GM21786 (cell line): ENCODE results near the gene SUCLG2.
A peak's percentile ranks its signal among the peaks of the same experiment; 100 is the strongest.

Experiments
- ATAC-seq: cut with Tn5 transposase; IDR thresholded peaks from one replicate; pipeline ENCODE4 v1.9.1; 2021; ENCODE audit not compliant: unreplicated experiment

Gene SUCLG2, protein sequence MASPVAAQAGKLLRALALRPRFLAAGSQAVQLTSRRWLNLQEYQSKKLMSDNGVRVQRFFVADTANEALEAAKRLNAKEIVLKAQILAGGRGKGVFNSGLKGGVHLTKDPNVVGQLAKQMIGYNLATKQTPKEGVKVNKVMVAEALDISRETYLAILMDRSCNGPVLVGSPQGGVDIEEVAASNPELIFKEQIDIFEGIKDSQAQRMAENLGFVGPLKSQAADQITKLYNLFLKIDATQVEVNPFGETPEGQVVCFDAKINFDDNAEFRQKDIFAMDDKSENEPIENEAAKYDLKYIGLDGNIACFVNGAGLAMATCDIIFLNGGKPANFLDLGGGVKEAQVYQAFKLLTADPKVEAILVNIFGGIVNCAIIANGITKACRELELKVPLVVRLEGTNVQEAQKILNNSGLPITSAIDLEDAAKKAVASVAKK

DNA sequence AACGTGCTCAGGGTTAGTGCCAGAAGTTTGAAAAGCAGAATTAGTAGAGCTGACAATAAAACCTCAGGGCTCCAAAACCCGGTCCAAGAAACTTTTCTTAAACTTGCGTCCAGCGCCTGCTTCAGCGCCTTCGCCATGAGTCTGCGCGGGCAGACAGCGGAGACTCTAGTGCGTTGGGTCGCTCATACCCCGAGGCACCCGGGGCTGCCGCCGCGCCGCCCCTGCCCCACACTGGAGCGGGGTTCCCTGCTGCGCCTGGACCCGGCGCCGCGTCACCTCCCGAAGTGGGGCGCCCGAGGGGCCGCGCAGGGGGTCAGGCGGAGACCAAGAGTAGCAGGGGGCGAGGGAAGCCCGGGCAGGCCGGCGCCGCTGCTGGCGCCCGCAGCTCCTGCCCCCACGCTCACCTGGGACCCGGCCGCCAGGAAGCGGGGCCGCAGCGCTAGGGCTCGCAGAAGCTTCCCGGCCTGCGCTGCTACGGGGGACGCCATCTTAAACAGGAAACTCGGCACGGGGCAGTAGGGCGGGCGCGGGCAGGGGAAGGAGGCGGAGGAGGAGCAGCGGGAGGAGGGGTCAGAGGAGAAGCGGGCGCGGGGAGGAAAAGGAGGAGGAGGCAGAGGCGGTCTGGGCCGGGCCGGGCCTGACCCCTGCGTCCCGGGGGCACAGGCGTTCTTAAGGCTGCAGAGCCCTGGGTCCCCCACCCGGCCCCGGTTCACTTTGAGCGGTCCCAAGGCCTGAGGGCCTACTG, at the start of gene SUCLG2:
Gene SUCLG2, minus strand, starts transcription at position 514 of the 745 bp plus-strand sequence. Its CDS starts 26 bp downstream, at position 488.
- peak; percentile 68 for ATAC-seq

DNA sequence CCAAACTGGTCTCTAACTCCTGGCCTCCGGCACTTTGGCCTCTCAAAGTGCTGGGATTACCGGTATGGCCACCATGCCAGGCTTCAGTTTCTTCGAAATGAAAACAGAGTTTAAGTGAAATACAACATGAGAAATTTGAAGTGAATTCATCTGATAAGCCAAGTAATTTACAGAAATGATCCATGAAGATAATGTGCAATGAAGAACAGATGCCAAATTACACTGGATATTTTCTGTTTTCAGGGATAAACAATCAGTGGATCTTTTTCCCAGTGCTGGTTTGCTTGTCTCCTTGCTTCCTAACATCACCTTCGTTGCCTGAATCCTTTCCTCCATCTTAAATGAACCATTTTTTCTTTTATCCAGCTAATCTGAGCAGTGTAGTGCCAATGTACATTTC, 46.2 kb upstream of the SUCLG2 start:
- ATAC-seq = no peak

DNA sequence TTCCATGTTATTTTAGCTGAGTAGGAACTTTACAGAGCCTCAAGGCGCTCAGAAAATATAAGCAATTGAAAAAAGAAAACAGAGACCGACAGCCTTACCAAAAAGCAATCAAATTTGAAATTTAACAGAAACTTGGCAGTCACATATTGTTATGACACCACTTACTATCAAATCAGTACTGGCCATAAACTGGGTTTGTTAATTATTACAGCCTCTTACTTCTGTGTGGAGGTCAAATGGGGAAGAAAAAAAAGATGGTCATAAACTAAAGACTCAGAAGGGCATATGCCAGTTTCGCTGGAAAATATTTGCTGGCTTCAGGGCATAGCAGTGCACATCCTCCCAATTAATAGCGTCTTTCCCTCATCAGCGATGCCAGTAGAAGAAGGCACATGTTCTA, 45.5 kb upstream of the SUCLG2 start:
- no peak for ATAC-seq

DNA sequence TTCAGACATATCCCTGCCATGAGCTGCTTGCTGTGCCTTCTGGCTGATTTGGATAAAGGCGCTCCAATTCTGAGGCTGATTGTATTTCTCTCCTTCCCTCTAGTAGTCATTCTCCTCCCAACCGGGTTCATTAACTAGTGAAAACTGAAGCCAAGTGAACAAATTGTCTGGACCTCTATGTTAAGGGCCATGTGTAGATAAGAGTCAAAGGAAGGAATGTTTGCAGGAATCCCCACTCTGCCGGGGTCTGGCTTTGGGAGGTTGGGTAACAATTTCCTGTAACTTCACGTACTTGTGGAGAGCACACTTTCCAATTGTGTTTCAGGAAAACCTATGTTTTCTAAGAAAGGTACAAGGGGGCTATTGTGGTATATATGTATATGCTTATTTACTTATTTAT, 38.2 kb upstream of the SUCLG2 start:
- no peak for ATAC-seq

DNA sequence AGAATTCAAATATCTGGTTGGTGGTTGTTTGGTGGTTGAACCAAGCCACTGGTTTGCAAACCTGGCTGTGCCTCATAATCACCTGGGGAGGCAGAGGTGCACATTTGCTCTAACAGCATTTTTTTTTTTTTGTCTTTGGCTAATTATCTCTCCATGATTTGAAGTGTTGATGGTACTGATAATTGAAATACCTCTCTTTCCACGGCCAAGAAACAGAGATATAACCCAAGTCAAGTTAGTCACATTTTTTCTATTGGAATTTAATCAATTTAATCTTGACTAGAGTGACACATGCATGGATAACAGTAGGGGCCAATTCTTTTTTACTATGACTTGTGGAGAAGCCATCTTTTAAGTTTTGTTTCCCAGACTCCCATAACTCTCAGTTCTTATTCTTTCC, 37.5 kb upstream of the SUCLG2 start:
- ATAC-seq = no peak

DNA sequence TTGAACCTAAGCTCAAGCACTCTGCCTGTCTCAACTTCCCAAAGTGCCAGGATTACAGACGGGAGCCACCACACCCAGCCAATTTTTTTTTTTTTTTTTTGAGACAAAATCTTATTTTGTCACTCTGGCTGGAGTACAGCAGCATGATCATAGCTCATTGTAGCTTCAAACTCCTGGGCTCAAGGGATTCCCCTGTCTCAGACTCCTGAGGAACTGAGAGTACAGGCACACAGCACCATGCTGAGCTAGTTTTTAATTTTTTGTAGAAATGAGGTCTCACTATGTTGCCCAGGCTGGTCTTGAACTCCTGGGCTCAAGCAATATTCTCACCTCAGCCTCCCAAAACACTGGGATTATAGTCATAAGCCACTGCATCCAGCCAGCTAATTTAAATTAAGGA, 36.8 kb upstream of the SUCLG2 start:
- peak; percentile 66 for ATAC-seq

DNA sequence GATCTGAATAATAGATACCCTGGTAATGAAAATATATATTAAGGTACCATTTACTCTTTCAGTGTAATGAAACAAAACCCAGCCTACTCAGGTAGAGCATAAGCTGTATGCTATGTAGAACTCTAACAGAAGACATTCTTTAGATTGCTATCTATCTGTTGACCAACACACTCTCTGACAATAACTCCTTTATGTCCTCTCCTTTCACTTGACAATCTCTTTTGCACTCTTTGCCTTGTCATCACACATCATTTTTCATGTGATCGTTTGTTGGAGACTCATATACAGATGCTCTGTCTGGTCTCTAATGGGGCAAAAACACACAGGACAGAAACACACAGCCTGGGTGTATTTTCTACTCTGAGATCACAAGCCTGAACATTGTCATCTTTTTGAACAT, 35.4 kb upstream of the SUCLG2 start:
- no peak for ATAC-seq

DNA sequence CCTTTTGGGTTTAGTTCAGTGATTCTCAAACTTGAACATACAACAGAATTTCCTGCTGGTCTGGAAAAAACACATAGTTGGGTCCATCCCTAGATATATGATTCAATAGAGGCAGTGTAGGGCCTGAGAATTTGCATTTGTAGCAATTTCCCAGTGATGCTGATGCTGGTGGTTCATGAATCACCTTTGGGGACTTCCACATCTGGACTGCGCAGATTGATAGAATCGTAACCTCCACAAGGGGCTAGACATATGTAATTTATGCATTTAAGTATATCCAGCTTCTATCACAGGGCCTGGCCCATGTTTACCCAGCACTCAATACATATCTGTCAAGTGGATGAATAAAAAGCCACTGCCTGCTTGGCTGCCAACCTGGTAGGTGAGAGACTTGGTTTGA, 33.8 kb upstream of the SUCLG2 start:
- no peak for ATAC-seq

DNA sequence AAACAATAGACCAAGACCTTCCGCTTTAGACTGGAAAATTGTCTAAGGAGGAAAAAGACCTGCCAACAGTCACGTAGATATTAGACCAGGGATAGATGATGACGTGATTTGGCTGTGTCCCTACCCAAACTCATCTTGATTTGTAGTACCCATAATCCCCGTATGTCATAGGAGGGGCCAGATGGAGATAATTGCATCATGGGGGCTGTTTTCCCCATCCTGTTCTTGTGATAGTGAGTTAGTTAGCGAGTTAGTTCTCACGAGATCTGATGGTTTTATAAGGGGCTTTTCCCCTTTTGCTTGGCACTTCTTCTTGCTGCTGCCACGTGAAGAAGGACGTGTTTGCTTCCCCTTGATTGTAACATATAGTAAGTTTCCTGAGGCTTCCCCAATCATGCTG, 31.7 kb upstream of the SUCLG2 start:
- no peak for ATAC-seq

DNA sequence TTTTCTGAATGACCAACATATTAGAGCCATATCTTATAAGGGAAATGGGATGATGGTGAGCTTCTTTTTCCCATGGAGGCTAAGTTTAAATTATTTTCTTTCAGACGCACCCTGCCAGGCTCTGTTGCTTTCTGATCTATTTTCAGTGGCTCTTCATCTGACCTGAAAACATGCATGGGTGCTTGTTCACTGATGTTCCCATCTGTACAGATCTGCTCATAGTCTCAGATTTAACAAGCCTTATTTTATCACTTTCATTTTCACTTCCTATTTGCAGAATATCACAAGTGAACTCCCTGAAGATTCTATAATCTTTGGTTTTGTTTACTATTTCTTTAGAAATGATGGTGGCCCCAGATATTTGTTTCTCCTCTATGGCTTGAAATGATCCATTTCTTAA, 31.1 kb upstream of the SUCLG2 start:
- ATAC-seq = peak; percentile 98

DNA sequence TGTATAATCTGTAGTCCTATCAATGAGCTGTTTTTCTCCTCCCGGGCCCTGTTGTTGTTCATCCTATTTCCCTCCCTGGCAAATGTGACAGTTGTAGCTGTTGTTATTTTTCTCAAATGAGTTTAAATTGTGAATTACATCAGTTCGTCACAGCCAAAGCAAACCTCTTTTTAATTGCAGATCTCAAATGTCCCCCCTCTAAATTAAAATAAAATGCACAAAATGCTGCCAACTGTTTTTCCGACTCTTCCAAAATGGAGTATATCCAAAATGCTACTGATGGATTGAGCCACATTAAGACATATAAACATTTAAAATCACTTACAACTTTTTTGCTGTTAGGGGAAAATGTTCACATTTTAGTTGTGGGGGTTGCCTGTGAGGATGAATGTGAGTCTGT, 29.8 kb upstream of the SUCLG2 start:
- no peak for ATAC-seq

DNA sequence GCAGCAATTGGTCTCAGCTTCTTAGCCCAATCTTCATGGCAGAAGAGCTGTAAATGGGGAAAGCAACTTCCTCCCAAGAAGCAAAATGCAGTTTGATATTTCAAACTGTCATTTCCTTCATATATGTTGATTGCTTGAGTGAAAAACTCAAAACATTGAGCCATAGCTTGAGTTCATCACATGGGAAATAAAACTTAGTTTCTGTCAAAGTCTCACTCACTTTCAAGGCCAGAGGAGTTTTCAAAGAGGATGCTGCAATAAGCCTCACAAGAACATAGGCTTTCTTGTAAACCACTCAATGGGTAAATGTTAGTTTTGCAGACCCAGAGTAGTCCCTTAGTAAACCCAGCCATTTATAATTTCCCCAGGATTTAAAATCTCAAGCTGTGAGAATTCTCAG, 29.1 kb upstream of the SUCLG2 start:
- ATAC-seq = no peak

DNA sequence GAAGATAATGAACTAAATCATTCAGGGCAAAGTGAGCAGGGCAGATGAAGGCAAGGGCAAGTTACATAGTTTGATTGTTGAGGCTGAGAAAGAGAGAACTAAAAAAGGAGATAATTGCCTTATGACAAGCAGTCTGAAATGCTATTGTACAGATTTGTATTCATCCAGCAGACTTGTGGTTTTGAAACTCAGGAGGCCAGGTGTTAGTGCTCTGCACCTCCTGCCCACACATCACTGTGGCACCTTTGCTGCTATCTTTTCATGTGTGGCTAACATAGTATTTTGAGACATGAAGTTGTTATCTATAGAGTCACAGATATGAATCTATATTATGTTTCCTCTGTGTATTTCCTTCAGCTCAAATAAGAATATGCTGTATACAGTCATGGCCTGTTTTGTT, 24.3 kb upstream of the SUCLG2 start:
- peak; percentile 67 for ATAC-seq

DNA sequence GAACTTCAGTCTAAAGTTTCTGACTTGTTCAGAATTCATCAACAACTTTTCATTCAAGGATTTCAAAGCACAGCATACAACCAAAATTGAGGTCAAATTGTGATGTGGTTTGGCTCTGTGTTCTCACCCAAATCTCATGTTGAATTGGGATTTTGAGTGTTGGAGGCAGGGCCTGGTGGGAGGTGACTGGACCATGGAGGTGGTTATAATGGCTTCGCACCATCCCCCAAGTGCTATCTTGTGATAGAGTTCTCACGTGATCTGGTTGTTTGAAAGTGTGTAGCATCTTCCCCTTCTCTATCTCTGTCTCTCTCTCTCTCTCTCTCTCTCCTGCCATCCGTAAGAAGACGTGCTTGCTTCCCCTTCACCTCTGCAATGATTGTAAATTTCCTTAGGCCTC, 19.6 kb upstream of the SUCLG2 start:
- no peak for ATAC-seq

DNA sequence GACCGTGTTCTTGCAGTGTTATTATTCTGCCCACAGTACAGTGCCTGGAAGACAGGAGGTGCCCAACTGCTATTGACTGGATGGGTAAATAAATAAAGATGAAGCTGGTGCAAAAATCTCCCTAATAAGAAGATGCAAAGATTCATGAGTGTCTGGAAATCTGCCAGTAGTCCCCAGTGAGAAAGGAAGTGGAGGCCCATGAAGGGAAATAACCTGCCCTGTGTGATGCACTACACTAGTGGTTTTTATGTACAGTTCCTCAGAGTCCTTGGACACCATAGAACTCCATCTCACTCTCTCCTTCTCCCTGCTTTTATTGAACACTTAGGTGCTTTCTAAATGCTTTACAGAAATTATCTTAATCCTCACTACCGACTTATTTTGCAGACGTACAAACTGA, 8.3 kb upstream of the SUCLG2 start:
- no peak for ATAC-seq

DNA sequence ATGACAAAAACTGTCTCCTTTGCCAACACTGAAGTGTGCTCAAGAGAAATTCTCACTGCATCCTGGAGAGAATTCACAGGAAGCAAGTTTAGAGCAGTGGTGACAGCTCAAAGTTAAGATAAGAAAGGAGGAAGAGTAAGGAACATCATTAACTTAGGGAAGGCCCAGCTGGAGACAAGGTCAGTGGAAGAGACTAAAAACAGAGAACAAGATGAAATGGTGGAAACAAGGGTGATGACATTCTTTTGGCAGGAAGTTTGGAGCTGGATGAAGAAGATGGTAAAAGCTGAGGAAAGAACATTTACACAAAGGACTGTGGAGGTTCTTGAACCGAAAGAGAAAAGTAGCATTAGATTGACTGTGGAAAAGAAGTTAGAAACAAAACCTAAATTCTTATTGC, 6.7 kb upstream of the SUCLG2 start:
- ATAC-seq = no peak

DNA sequence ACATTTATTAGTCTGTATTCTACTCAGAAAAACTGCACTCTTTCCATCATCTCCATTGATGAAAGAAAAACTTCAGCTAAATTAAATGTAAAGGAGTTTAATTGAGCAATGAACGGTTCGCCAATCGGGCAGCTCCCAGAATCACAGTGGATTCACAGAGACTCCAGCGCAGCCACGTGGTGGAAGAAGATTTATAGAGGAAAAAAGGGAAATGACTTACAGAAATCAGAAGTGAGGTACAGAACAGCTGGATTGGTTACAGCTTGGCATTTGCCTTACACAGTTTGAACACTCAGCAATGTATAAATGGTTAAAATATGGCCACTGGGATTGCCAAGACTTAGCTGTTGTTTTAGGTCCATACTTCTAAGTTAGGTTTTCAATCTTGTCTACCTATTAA, 2.8 kb upstream of the SUCLG2 start:
- no peak for ATAC-seq

DNA sequence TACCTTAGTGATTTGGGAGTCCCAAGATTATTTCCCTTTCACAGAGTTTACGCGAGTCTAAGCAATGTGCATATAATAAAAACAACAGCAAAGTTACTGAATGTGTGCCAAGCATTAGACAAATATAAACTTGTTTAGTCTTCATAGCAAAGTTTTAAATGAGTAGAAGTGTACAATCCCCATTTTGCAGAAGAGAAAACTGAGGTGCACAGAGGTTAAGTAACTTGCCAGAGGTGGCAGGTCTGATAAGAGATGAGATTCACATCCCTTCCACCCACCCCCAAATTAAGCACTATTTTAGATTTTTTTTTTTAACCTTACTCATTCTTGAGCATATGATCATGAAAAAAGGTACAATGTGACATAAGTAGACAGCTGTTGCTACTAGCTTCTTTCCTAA, 2.2 kb upstream of the SUCLG2 start:
- no peak for ATAC-seq

DNA sequence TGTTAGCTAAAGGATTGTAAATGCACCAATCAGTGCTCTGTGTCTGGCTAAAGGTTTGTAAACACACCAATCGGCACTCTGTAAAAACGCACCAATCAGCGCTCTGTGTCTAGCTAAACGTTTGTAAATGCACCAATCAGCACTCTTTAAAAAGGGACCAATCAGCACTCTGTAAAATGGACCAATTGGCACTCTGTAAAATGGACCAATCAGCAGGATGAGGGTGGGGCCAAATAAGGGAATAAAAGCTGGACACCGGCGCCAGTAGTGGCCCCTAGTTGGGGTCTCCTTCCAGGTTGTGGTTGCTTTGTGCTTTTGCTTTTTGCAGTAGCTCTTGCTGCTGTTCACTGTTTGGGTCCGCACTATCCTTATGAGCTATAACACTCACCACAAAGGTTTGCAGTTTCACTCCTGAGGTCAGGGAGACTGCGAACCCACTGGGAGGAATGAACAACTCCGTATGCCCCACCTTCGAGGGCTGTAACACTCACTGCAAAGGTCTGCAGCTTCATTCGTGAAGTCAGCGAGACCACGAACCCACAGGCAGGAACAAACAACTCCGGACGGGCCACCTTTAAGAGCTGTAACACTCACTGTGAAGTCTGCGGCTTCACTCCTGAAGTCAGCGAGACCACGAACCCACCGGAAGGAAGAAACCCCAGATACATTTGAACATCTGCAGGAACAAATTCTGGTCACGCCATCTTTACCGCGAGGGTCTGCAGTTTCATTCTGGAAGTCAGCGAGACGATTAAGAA, 1.1 kb upstream of the SUCLG2 start:
- peak; percentile 43 for ATAC-seq

DNA sequence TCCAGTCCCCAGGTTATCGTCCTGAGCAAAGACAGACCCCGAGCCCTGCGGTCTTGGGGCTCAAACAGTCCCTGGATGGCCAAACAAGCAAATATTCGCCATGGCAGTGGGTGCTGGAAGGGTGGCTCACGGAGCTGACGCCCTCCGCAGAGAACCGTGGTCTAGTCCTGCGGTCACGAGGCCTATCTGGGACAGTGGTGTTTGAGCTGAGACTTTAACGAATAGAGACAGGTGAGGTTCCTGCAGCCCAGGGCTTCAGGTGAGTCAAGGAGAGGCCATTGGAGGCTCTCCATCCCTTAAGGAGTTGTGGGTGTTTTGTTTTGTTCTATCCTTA, 399 bp upstream of the SUCLG2 start:
- no peak for ATAC-seq

DNA sequence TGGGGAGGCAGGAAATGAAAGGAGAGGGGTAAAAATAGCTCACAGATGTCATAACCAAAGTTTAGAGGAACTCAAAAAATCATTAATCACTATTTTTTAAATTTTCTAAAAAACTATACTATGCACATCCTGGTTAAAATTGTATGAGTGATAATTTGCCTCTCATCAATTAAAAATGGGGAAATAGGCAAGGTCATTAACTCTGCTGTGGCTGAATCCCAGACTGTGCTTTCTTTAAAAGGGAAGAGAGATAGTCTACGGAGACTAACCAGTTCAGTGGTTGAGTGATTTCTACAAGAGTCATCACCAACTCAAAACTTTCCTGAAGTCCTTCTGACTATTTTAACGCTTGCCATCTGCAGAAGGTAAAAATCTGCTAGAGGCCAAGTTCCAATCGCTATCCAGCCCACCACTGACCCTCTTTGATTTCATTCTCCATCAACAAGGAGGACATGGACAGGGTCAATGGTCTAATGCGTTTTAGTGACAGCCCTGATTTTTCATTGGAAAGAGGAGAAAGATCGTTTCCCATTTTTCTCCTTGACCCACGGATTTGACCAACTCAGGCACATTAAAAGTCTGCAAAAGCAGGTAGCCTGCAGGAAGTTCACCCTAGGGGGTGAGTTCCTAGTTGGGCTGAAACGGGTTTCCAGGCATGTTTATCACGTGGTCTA, 850 bp downstream of the SUCLG2 start:
- peak; percentile 14 for ATAC-seq
